Endodermal cell (in vitro differentiated cells): Measurements from ENCODE around the gene RRAD. TPM values are rescaled to one million over a fixed set of nuclear protein-coding genes. Genes with fewer than 3 reads are reported as not detected.

Source experiments
- DNase-seq: peaks from one replicate; pipeline ENCODE4 v3.0.0-alpha.2; 2017
- H3K27ac ChIP-seq: 2 replicates; pipeline ENCODE4 v1.5.1; 2013; ENCODE audit warnings: mild to moderate bottlenecking, low read depth, low read length, moderate library complexity
- H3K27me3 ChIP-seq: 2 replicates; pipeline ENCODE4 v1.6.1; 2013; ENCODE audit warnings: mild to moderate bottlenecking, low read length, moderate library complexity; ENCODE audit not compliant: insufficient read depth, control insufficient read depth, poor library complexity, severe bottlenecking
- H3K36me3 ChIP-seq: 2 replicates; pipeline ENCODE4 v1.7.0; 2013; ENCODE audit warnings: mild to moderate bottlenecking, low read length, moderate library complexity; ENCODE audit not compliant: control insufficient read depth, insufficient read depth
- H3K4me1 ChIP-seq: one replicate; pipeline ENCODE4 v1.7.0; 2013; ENCODE audit warnings: low read length; ENCODE audit not compliant: control insufficient read depth, insufficient read depth
- H3K4me3 ChIP-seq: 2 replicates; pipeline ENCODE4 v1.5.1; 2013; ENCODE audit warnings: mild to moderate bottlenecking, low read length, moderate library complexity
- H3K9ac ChIP-seq: 2 replicates; pipeline ENCODE4 v1.6.1; 2013; ENCODE audit warnings: mild to moderate bottlenecking, low read length, moderate library complexity; ENCODE audit not compliant: poor library complexity, severe bottlenecking; ENCODE audit errors: extremely low read depth
- H3K9me3 ChIP-seq: 2 replicates; pipeline ENCODE4 v1.6.1; 2013; ENCODE audit warnings: mild to moderate bottlenecking, low read length, moderate library complexity; ENCODE audit not compliant: control insufficient read depth
- H3K27ac Mint-ChIP-seq: 2 replicates; pipeline ENCODE4 v1.8.0; 2020; ENCODE audit warnings: mixed read lengths
- H3K27me3 Mint-ChIP-seq: 2 replicates; pipeline ENCODE4 v1.8.0; 2021; ENCODE audit warnings: mild to moderate bottlenecking, mixed read lengths; ENCODE audit not compliant: insufficient read depth
- H3K36me3 Mint-ChIP-seq: 2 replicates; pipeline ENCODE4 v1.8.0; 2020; ENCODE audit warnings: low read depth, mixed read lengths
- H3K4me1 Mint-ChIP-seq: 2 replicates; pipeline ENCODE4 v1.8.0; 2020; ENCODE audit warnings: mixed read lengths
- H3K4me3 Mint-ChIP-seq: 2 replicates; pipeline ENCODE4 v1.8.0; 2020; ENCODE audit warnings: mild to moderate bottlenecking, moderate library complexity, mixed read lengths
- H3K9me3 Mint-ChIP-seq: 2 replicates; pipeline ENCODE4 v1.8.0; 2020; ENCODE audit warnings: mild to moderate bottlenecking, mixed read lengths
- WGBS, 2 experiments: methylation state at CpG; one replicate each; pipeline versions ENCODE4 v1.1.5 to v1.1.7; 2013; ENCODE audit warnings: missing lambda C conversion rate in 2 of 2, mixed read lengths in 1 of 2; ENCODE audit not compliant: insufficient coverage in 1 of 2, insufficient read length in 1 of 2; 5-methylcytosine and 5-hydroxymethylcytosine counted together
- total RNA-seq, 2 donors: library from RNA; stranded (reverse); fragmentation: NEBNext Ultra II Directional in 1 of 2; extraction: Animal tissue kit (Norgen Biotek cat#: 25700) in 1 of 2; gene quantifications; 2 replicates in 1 of 2; 3 replicates in 1 of 2; pipeline ENCODE4 v1.2.1, GENCODE V29; 2021
- TF ChIP-seq, protein P1 (sequence below): fragments of 200-600 bp; sonication (generic); conservative IDR thresholded peaks from 2 replicates; pipeline ENCODE4 v1.5.0; 2021; ENCODE audit warnings: antibody characterized with exemption, mild to moderate bottlenecking

Gene RRAD
- total RNA-seq, 2 donors from 2014 or later: 0.55 TPM; not detected in 1

DNA sequence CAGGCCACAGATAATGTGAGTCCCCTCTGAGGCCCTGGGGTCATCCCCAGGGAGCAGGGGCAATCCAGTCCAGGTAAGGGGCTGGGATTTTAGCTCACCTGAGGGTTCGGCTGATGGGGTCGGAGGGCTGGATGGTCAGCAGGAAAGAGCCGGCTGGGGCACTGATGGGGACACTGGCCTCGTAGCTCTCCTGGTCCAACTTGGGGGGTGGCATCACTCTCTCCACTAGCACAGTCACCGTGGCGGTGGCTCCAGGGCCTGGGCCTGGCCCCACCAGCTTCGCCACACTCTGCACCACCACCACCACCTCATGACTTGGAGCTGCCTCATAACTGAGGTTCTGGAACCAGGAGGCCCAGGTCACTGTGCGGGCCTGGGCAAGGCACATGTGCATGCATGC lies 13.5 kb downstream of the RRAD start:
- Mint-ChIP-seq H3K36me3 (no peaks in the 10 kb centered on the region), H3K4me3 (no peak overlapping the region), H3K9me3 (no peaks in the 10 kb centered on the region), H3K27me3 (peaks cover 43% of the 10 kb centered on the region), H3K27ac (no peak overlapping the region), H3K4me1 (no peaks in the 10 kb centered on the region)
- DNase-seq: no peak
- TF ChIP-seq, protein P1, sequence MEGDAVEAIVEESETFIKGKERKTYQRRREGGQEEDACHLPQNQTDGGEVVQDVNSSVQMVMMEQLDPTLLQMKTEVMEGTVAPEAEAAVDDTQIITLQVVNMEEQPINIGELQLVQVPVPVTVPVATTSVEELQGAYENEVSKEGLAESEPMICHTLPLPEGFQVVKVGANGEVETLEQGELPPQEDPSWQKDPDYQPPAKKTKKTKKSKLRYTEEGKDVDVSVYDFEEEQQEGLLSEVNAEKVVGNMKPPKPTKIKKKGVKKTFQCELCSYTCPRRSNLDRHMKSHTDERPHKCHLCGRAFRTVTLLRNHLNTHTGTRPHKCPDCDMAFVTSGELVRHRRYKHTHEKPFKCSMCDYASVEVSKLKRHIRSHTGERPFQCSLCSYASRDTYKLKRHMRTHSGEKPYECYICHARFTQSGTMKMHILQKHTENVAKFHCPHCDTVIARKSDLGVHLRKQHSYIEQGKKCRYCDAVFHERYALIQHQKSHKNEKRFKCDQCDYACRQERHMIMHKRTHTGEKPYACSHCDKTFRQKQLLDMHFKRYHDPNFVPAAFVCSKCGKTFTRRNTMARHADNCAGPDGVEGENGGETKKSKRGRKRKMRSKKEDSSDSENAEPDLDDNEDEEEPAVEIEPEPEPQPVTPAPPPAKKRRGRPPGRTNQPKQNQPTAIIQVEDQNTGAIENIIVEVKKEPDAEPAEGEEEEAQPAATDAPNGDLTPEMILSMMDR: no peak
- H3K9me3 ChIP-seq: no peaks in the 10 kb centered on the region
- peaks cover 27% of the 10 kb centered on the region for H3K27me3 ChIP-seq
- WGBS, 2 experiments: 86 to 96% methylated on average over 7 to 8 of the region's 8 CpGs
- no peak overlapping the region for H3K9ac ChIP-seq
- H3K36me3 ChIP-seq: no peaks in the 10 kb centered on the region
- no peaks in the 10 kb centered on the region for H3K4me1 ChIP-seq
- H3K4me3 ChIP-seq: no peak overlapping the region
- no peak overlapping the region for H3K27ac ChIP-seq

DNA sequence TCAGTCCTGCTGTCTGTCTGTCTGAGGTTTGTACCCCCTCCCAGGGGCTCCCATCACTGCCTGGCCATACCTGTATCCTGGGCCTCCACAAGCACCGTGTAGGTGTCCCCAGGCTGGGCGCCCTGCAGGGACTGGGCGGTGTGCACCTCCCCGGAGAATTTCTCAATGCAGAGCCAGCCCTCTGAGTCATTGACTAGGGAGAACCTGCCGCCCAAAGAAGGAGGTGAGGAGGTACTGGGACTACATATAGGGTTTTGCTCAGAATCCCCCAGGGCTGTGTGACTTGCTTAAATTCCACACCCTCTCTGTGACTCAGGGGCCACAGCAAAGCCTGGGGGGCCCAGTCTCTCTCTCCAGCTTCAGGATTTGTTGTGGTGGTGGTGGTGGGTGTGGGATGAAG lies 14.2 kb downstream of the RRAD start:
- Mint-ChIP-seq H3K4me3 (no peak overlapping the region), H3K4me1 (no peaks in the 10 kb centered on the region), H3K27me3 (peaks cover 38% of the 10 kb centered on the region), H3K27ac (no peak overlapping the region), H3K36me3 (no peaks in the 10 kb centered on the region), H3K9me3 (no peaks in the 10 kb centered on the region)
- Histone ChIP-seq H3K27me3 (peaks cover 27% of the 10 kb centered on the region), H3K9me3 (no peaks in the 10 kb centered on the region), H3K4me3 (no peak overlapping the region), H3K36me3 (no peaks in the 10 kb centered on the region), H3K9ac (no peak overlapping the region), H3K4me1 (no peaks in the 10 kb centered on the region), H3K27ac (no peak overlapping the region)
- WGBS, 2 experiments: 79 to 80% methylated on average over 1 to 5 of the region's 5 CpGs
- TF ChIP-seq, protein P1: no peak
- DNase-seq: no peak

DNA sequence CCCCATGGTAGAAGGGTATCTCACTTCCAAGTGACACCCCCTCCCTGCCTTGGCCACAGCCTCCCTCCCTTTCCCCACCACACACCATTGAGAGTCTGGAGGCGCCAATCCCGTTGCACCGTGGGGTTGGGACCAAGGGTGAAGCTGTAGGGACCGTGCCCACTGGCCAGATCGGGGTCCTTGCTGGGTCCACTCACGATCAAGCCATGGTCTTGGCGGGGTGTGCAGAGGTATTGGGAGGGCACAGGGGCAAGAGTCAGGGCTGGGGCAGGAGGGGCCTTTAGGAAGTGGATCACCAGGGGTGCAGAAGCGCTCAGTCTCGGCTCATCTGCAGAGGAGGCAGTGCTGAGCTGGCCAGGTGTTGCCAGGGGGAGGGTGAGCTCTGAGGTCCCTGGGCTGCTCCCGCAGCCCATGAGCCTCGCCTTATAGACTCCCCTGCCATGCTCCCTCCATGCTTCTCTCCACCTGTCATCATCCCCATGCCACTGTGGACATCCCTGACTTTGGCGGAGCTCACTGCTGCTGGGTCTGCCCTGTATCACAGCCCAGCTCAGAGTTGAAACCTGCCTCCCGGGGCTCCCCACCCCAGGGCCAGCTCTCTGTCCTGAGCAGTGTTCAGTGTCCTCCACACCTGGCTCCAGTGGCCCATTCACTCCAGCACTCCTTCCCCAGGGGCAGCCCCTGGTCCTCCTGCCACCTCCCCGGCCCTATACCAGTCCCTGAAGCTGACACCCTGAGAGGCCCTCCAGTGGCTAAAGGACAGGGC lies 15.0 kb downstream of the RRAD start:
- 80 to 87% methylated on average over 9 to 14 of the region's 14 CpGs for WGBS, 2 experiments
- TF ChIP-seq, protein P1: no peak
- no peak overlapping the region for H3K27ac ChIP-seq
- Mint-ChIP-seq H3K4me1 (no peaks in the 10 kb centered on the region), H3K4me3 (no peak overlapping the region), H3K36me3 (no peaks in the 10 kb centered on the region), H3K27ac (no peak overlapping the region), H3K27me3 (peaks cover 36% of the 10 kb centered on the region), H3K9me3 (no peaks in the 10 kb centered on the region)
- H3K4me3 ChIP-seq: no peak overlapping the region
- H3K9ac ChIP-seq: no peak overlapping the region
- H3K4me1 ChIP-seq: no peaks in the 10 kb centered on the region
- H3K36me3 ChIP-seq: no peaks in the 10 kb centered on the region
- peaks cover 26% of the 10 kb centered on the region for H3K27me3 ChIP-seq
- H3K9me3 ChIP-seq: no peaks in the 10 kb centered on the region
- no peak for DNase-seq
